ENCODE measurements around the gene TPPP2. TPM values are rescaled to one million over a fixed set of nuclear protein-coding genes. Genes with fewer than 3 reads are reported as not detected.

TPPP2 gene
- total RNA-seq, 1 experiment from 2014 or later = not detected

DNA sequence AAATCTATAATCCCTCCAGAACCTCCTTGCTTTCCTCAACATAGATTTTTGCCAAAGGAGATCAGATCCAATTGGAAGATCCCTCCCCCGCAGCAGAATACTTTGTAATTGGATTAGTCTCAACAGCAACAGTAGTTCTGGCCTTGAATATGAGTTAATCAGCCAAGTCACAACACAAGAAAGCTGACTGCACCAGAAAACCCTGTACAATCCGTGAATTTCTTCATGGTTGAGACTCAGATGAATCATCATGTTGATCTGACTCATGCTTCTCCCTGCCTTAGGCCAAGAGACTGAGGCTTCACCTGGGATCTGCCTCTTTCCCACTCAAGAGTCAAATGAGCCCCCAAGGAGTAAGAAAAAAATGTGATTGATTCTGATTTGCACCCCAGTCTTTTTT is 43.2 kb upstream of the TPPP2 start:
- TF ChIP-seq, protein P1, sequence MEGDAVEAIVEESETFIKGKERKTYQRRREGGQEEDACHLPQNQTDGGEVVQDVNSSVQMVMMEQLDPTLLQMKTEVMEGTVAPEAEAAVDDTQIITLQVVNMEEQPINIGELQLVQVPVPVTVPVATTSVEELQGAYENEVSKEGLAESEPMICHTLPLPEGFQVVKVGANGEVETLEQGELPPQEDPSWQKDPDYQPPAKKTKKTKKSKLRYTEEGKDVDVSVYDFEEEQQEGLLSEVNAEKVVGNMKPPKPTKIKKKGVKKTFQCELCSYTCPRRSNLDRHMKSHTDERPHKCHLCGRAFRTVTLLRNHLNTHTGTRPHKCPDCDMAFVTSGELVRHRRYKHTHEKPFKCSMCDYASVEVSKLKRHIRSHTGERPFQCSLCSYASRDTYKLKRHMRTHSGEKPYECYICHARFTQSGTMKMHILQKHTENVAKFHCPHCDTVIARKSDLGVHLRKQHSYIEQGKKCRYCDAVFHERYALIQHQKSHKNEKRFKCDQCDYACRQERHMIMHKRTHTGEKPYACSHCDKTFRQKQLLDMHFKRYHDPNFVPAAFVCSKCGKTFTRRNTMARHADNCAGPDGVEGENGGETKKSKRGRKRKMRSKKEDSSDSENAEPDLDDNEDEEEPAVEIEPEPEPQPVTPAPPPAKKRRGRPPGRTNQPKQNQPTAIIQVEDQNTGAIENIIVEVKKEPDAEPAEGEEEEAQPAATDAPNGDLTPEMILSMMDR (IDR thresholded peaks at IDR 0.05; ENCODE audit: unreplicated experiment) = no peak
- DNase-seq (ENCODE audit: unreplicated experiment) = peak; percentile 96
- Mint-ChIP-seq H3K36me3 (ENCODE audit: insufficient read depth, unreplicated experiment) (peaks cover 20% of the 10 kb centered on the region), H3K4me3 (ENCODE audit: unreplicated experiment) (peak overlapping the region; percentile 57), H3K9me3 (ENCODE audit: unreplicated experiment) (no peaks in the 10 kb centered on the region), H3K27me3 (ENCODE audit: insufficient read depth, unreplicated experiment) (no peaks in the 10 kb centered on the region), H3K27ac (ENCODE audit: low read depth, unreplicated experiment) (peak overlapping the region; percentile 93), H3K4me1 (ENCODE audit: insufficient read depth, unreplicated experiment) (peaks cover 24% of the 10 kb centered on the region)
- CTCF ChIA-PET = interaction anchor here (0.6 to 11.9 kb wide), 4 partner anchors 14 to 129 kb away, joined by 3 to 147 read pairs (median 4); no protein-coding TSS in a partner anchor
- POLR2A ChIA-PET = interaction anchor here (0.7 to 4.5 kb wide), 9 partner anchors 10 to 518 kb away, joined by 3 to 28 read pairs (median 4); partner anchors contain the start of genes PNP and SLC39A2
- no TSS peak for BruUV-seq (replicated peaks)
- intact Hi-C loops (cut with micrococcal nuclease) = loop anchor here (1.0 kb wide), 1 partner anchor 16 kb away; no protein-coding TSS in a partner anchor

DNA sequence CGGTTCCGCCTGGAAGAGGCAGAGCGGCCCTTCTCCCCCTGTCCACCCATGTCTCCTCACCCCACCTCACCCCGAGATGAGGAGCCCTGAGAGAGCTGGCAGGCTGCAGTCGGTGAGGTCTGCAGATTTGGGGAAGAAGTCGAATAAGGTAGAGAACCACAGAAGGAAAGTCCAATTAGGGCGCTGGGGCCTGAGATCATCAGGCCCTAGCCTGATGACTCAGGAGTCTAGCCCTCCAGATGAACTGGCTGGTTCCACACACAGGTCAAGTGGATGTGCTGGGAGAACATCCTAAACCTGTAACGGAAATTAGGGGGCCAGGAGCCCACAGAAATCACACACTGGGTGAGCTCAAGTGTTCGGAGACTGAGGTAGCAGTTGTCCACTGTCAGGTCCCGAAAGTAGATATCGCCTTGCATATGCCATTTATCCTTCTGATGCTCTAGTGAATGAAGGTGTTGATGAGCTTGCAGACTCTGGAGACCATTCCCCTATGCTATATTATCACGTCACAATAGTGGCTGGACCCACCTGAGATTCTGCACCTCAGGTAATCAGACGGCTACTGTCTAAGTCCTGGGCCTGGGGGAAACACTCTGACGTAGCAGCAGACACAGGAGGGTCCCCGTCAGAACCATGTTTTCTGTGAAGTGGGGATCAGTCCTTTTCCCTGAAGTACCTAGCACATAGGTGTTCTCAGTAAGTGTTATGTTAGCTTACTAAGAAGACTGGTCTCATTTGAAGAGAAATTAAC is 41.1 kb upstream of the TPPP2 start:
- ChIA-PET CTCF (interaction anchor here (0.5 to 11.9 kb wide), 10 partner anchors 8 to 652 kb away, joined by 3 to 147 read pairs (median 4); partner anchors contain the start of gene SLC39A2), POLR2A (interaction anchor here (0.5 to 4.5 kb wide), 11 partner anchors 9 to 306 kb away, joined by 3 to 28 read pairs (median 4); partner anchors contain the start of genes RNASE4 and SLC39A2)
- Mint-ChIP-seq H3K27ac (ENCODE audit: low read depth, unreplicated experiment) (peak overlapping the region; percentile 93), H3K9me3 (ENCODE audit: unreplicated experiment) (no peaks in the 10 kb centered on the region), H3K4me3 (ENCODE audit: unreplicated experiment) (peak overlapping the region; percentile 80), H3K36me3 (ENCODE audit: insufficient read depth, unreplicated experiment) (peaks cover 36% of the 10 kb centered on the region), H3K27me3 (ENCODE audit: insufficient read depth, unreplicated experiment) (no peaks in the 10 kb centered on the region), H3K4me1 (ENCODE audit: insufficient read depth, unreplicated experiment) (peaks cover 24% of the 10 kb centered on the region)
- TSS peak; percentile 96 for BruUV-seq (replicated peaks)
- DNase-seq (ENCODE audit: unreplicated experiment) = no peak
- TF ChIP-seq, protein P1 (IDR thresholded peaks at IDR 0.05; ENCODE audit: unreplicated experiment) = no peak
- intact Hi-C loops (cut with micrococcal nuclease) = no loop called here

DNA sequence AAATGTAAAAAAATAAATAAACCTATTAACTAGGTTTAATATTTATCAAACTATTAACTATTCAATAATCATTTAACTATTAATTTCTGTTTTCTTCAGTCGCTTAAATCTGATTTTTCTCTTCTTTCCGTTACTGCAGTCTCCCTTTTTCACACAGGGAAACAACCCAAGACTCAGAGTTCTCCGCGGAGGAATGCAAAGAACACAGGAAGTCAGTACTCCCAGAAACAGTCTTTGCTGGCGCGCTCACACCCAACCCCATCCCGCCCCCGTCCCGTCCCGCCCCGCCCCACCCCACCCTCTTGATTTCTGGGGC is 40.6 kb upstream of the TPPP2 start:
- CTCF ChIA-PET = interaction anchor here (0.9 to 11.9 kb wide), 5 partner anchors 9 to 115 kb away, joined by 4 to 147 read pairs (median 9); partner anchors contain the start of gene SLC39A2
- intact Hi-C loops (cut with micrococcal nuclease) = no loop called here
- POLR2A ChIA-PET = interaction anchor here (0.8 to 4.5 kb wide), 10 partner anchors 9 to 306 kb away, joined by 3 to 28 read pairs (median 4); partner anchors contain the start of genes RNASE4 and SLC39A2
- H3K9me3 Mint-ChIP-seq (ENCODE audit: unreplicated experiment) = no peaks in the 10 kb centered on the region
- no peaks in the 10 kb centered on the region for H3K27me3 Mint-ChIP-seq (ENCODE audit: insufficient read depth, unreplicated experiment)
- peak overlapping the region; percentile 91 for H3K27ac Mint-ChIP-seq (ENCODE audit: low read depth, unreplicated experiment)
- no peak for DNase-seq (ENCODE audit: unreplicated experiment)
- peaks cover 38% of the 10 kb centered on the region for H3K36me3 Mint-ChIP-seq (ENCODE audit: insufficient read depth, unreplicated experiment)
- TF ChIP-seq, protein P1 (IDR thresholded peaks at IDR 0.05; ENCODE audit: unreplicated experiment) = no peak
- H3K4me1 Mint-ChIP-seq (ENCODE audit: insufficient read depth, unreplicated experiment) = peaks cover 24% of the 10 kb centered on the region
- peak overlapping the region; percentile 80 for H3K4me3 Mint-ChIP-seq (ENCODE audit: unreplicated experiment)
- no TSS peak for BruUV-seq (replicated peaks)

Data from MCF 10A (cell line).